Endodermal cell (in vitro differentiated cells): ENCODE data around the gene ICOS. TPM values are rescaled to one million over a fixed set of nuclear protein-coding genes. Genes with fewer than 3 reads are reported as not detected.

Source experiments
- DNase-seq: peaks from one replicate; pipeline ENCODE4 v3.0.0-alpha.2; 2017
- H3K27ac ChIP-seq: 2 replicates; pipeline ENCODE4 v1.5.1; 2013; ENCODE audit warnings: mild to moderate bottlenecking, low read depth, low read length, moderate library complexity
- H3K27me3 ChIP-seq: 2 replicates; pipeline ENCODE4 v1.6.1; 2013; ENCODE audit warnings: mild to moderate bottlenecking, low read length, moderate library complexity; ENCODE audit not compliant: insufficient read depth, control insufficient read depth, poor library complexity, severe bottlenecking
- H3K36me3 ChIP-seq: 2 replicates; pipeline ENCODE4 v1.7.0; 2013; ENCODE audit warnings: mild to moderate bottlenecking, low read length, moderate library complexity; ENCODE audit not compliant: control insufficient read depth, insufficient read depth
- H3K4me1 ChIP-seq: one replicate; pipeline ENCODE4 v1.7.0; 2013; ENCODE audit warnings: low read length; ENCODE audit not compliant: control insufficient read depth, insufficient read depth
- H3K4me3 ChIP-seq: 2 replicates; pipeline ENCODE4 v1.5.1; 2013; ENCODE audit warnings: mild to moderate bottlenecking, low read length, moderate library complexity
- H3K9ac ChIP-seq: 2 replicates; pipeline ENCODE4 v1.6.1; 2013; ENCODE audit warnings: mild to moderate bottlenecking, low read length, moderate library complexity; ENCODE audit not compliant: poor library complexity, severe bottlenecking; ENCODE audit errors: extremely low read depth
- H3K9me3 ChIP-seq: 2 replicates; pipeline ENCODE4 v1.6.1; 2013; ENCODE audit warnings: mild to moderate bottlenecking, low read length, moderate library complexity; ENCODE audit not compliant: control insufficient read depth
- H3K27ac Mint-ChIP-seq: 2 replicates; pipeline ENCODE4 v1.8.0; 2020; ENCODE audit warnings: mixed read lengths
- H3K27me3 Mint-ChIP-seq: 2 replicates; pipeline ENCODE4 v1.8.0; 2021; ENCODE audit warnings: mild to moderate bottlenecking, mixed read lengths; ENCODE audit not compliant: insufficient read depth
- H3K36me3 Mint-ChIP-seq: 2 replicates; pipeline ENCODE4 v1.8.0; 2020; ENCODE audit warnings: low read depth, mixed read lengths
- H3K4me1 Mint-ChIP-seq: 2 replicates; pipeline ENCODE4 v1.8.0; 2020; ENCODE audit warnings: mixed read lengths
- H3K4me3 Mint-ChIP-seq: 2 replicates; pipeline ENCODE4 v1.8.0; 2020; ENCODE audit warnings: mild to moderate bottlenecking, moderate library complexity, mixed read lengths
- H3K9me3 Mint-ChIP-seq: 2 replicates; pipeline ENCODE4 v1.8.0; 2020; ENCODE audit warnings: mild to moderate bottlenecking, mixed read lengths
- WGBS, 2 experiments: methylation state at CpG; one replicate each; pipeline versions ENCODE4 v1.1.5 to v1.1.7; 2013; ENCODE audit warnings: missing lambda C conversion rate in 2 of 2, mixed read lengths in 1 of 2; ENCODE audit not compliant: insufficient coverage in 1 of 2, insufficient read length in 1 of 2; 5-methylcytosine and 5-hydroxymethylcytosine counted together
- total RNA-seq, 2 donors: library from RNA; stranded (reverse); fragmentation: NEBNext Ultra II Directional in 1 of 2; extraction: Animal tissue kit (Norgen Biotek cat#: 25700) in 1 of 2; gene quantifications; 2 replicates in 1 of 2; 3 replicates in 1 of 2; pipeline ENCODE4 v1.2.1, GENCODE V29; 2021
- TF ChIP-seq, protein P1 (sequence below): fragments of 200-600 bp; sonication (generic); conservative IDR thresholded peaks from 2 replicates; pipeline ENCODE4 v1.5.0; 2021; ENCODE audit warnings: antibody characterized with exemption, mild to moderate bottlenecking

ICOS gene
- total RNA-seq, 2 donors from 2014 or later: not detected

DNA sequence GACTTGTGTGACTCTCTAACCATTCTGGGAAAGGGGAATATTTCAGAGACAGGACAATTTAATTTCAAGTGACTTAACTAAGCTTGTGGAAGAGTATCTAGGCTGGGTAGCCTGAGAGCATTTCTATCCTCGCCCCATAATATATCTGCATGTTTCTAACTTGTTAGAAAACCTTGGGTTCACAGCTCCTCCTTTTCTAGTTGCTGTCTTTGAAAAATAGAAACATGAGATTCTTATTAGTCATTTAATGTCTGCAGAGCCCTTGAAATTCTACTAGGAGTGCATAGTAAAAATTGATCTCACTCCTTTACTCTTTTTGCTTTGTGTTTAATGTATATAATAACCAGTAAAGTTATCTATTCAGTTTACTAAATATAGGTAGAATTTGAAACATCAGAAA, 46.6 kb upstream of the ICOS start:
- Mint-ChIP-seq H3K4me3 (no peak overlapping the region), H3K27ac (no peak overlapping the region), H3K27me3 (no peaks in the 10 kb centered on the region), H3K9me3 (no peaks in the 10 kb centered on the region), H3K36me3 (no peaks in the 10 kb centered on the region), H3K4me1 (no peaks in the 10 kb centered on the region)
- no peak for DNase-seq
- no peaks in the 10 kb centered on the region for H3K27me3 ChIP-seq
- no peak overlapping the region for H3K27ac ChIP-seq
- H3K9me3 ChIP-seq: no peaks in the 10 kb centered on the region
- TF ChIP-seq, protein P1, sequence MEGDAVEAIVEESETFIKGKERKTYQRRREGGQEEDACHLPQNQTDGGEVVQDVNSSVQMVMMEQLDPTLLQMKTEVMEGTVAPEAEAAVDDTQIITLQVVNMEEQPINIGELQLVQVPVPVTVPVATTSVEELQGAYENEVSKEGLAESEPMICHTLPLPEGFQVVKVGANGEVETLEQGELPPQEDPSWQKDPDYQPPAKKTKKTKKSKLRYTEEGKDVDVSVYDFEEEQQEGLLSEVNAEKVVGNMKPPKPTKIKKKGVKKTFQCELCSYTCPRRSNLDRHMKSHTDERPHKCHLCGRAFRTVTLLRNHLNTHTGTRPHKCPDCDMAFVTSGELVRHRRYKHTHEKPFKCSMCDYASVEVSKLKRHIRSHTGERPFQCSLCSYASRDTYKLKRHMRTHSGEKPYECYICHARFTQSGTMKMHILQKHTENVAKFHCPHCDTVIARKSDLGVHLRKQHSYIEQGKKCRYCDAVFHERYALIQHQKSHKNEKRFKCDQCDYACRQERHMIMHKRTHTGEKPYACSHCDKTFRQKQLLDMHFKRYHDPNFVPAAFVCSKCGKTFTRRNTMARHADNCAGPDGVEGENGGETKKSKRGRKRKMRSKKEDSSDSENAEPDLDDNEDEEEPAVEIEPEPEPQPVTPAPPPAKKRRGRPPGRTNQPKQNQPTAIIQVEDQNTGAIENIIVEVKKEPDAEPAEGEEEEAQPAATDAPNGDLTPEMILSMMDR: no peak
- no peaks in the 10 kb centered on the region for H3K36me3 ChIP-seq
- 92% methylated on average over 1 of the region's 1 CpG; no CpG with 5 or more reads in 1 of the 2 experiments for WGBS, 2 experiments
- H3K4me1 ChIP-seq: no peaks in the 10 kb centered on the region
- no peak overlapping the region for H3K9ac ChIP-seq
- H3K4me3 ChIP-seq: no peak overlapping the region

DNA sequence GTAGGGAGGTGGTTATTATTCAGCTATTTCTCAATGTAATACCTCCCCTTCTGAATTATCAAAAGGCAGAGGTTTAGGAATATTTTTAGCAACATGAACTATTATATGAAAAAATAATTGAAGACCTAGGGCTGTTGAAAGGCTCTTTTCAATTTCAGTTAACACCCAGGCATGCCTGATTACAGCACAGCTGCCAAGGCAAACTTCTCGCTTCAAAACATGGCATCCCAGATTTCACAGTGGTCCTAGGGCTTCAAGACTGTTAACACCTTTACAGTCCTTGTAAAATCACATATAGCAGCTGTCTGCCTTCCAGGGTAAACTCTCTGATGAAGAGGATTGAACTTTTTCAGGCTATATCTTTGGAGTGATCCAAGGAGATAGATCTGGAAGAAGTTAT, 45.8 kb upstream of the ICOS start:
- Mint-ChIP-seq H3K4me3 (no peak overlapping the region), H3K27me3 (no peaks in the 10 kb centered on the region), H3K4me1 (no peaks in the 10 kb centered on the region), H3K36me3 (no peaks in the 10 kb centered on the region), H3K27ac (no peak overlapping the region), H3K9me3 (no peaks in the 10 kb centered on the region)
- H3K9ac ChIP-seq: no peak overlapping the region
- no peak overlapping the region for H3K27ac ChIP-seq
- DNase-seq: no peak
- H3K4me1 ChIP-seq: no peaks in the 10 kb centered on the region
- H3K4me3 ChIP-seq: no peak overlapping the region
- H3K9me3 ChIP-seq: no peaks in the 10 kb centered on the region
- 90% methylated on average over 1 of the region's 1 CpG; no CpG with 5 or more reads in 1 of the 2 experiments for WGBS, 2 experiments
- TF ChIP-seq, protein P1: no peak
- H3K27me3 ChIP-seq: no peaks in the 10 kb centered on the region
- H3K36me3 ChIP-seq: no peaks in the 10 kb centered on the region

GRCh38 chr2:203891474-203891873, 45.1 kb upstream of the ICOS start:
- no peaks in the 10 kb centered on the region for H3K36me3 ChIP-seq
- no peaks in the 10 kb centered on the region for H3K9me3 ChIP-seq
- DNase-seq: no peak
- H3K27ac ChIP-seq: no peak overlapping the region
- H3K4me1 Mint-ChIP-seq: no peaks in the 10 kb centered on the region
- no peaks in the 10 kb centered on the region for H3K9me3 Mint-ChIP-seq
- TF ChIP-seq, protein P1: no peak
- H3K4me1 ChIP-seq: no peaks in the 10 kb centered on the region
- no peak overlapping the region for H3K27ac Mint-ChIP-seq
- H3K4me3 Mint-ChIP-seq: no peak overlapping the region
- no peak overlapping the region for H3K4me3 ChIP-seq
- 96% methylated on average over 2 of the region's 2 CpGs; no CpG with 5 or more reads in 1 of the 2 experiments for WGBS, 2 experiments
- H3K36me3 Mint-ChIP-seq: no peaks in the 10 kb centered on the region
- H3K9ac ChIP-seq: no peak overlapping the region
- no peaks in the 10 kb centered on the region for H3K27me3 Mint-ChIP-seq
- H3K27me3 ChIP-seq: no peaks in the 10 kb centered on the region
